ENCODE data around the gene BIRC6. TPM values are rescaled to one million over a fixed set of nuclear protein-coding genes. Genes with fewer than 3 reads are reported as not detected.

BIRC6 gene
- total and polyA plus RNA-seq, 2 donors (not counting 1 experiment from before 2014, with no cell fraction given), result 46.7 to 162 TPM

DNA sequence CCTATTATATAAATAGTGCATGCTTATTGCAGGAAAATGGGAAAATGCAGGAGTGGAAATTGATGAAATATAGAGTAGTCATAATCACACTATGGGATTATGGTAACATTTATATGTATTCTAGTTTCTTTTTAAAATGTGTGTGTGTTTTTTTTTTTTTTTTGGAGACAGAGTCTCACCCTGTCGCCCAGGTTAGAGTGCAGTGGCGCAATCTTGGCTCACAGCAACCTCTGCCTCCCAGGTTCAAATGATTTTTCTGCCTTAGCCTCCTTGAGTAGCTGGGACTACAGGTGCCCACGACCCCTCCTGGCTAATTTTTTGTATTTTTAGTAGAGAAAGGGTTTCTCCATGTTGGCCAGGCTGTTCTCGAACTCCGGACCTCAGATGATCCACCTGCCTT, 47.0 kb downstream of the BIRC6 start:
- Histone ChIP-seq H3K4me2 (ENCODE audit: extremely low read depth, insufficient read depth, low read length) (no peak overlapping the region), H3K9me3 (ENCODE audit: control insufficient read depth, insufficient read depth, low read depth, low read length) (no peaks in the 10 kb centered on the region), H3K36me3 (ENCODE audit: control insufficient read depth, insufficient read depth, low read length) (no peaks in the 10 kb centered on the region), H3K9ac (ENCODE audit: insufficient read depth, low read length) (no peak overlapping the region), H3K4me3 (replicated peaks in 1 of 4; ENCODE audit: control extremely low read depth in 1 of 4, insufficient read depth in 1 of 4, low read depth in 3 of 4, low read length in 4 of 4) (no peak overlapping the region), H2AFZ (ENCODE audit: low read length) (no peak overlapping the region), H3K27me3 (ENCODE audit: control insufficient read depth, insufficient read depth, low read length) (no peaks in the 10 kb centered on the region), H4K20me1 (ENCODE audit: control insufficient read depth, extremely low read depth, insufficient read depth, low read length) (no peaks in the 10 kb centered on the region), H3K27ac (ENCODE audit: insufficient read depth, low read length) (no peak overlapping the region), H3K79me2 (ENCODE audit: control insufficient read depth, insufficient read depth, low read length) (no peaks in the 10 kb centered on the region), H3K4me1 (ENCODE audit: control insufficient read depth, extremely low read depth, insufficient read depth, low read length) (no peaks in the 10 kb centered on the region)
- no peak for DNase-seq (ENCODE audit: low read depth in 2 of 2)
- no peak for TF ChIP-seq EZH2 (IDR thresholded peaks at IDR 0.05; ENCODE audit: low read length, missing control alignments)
- TF ChIP-seq, protein P1, sequence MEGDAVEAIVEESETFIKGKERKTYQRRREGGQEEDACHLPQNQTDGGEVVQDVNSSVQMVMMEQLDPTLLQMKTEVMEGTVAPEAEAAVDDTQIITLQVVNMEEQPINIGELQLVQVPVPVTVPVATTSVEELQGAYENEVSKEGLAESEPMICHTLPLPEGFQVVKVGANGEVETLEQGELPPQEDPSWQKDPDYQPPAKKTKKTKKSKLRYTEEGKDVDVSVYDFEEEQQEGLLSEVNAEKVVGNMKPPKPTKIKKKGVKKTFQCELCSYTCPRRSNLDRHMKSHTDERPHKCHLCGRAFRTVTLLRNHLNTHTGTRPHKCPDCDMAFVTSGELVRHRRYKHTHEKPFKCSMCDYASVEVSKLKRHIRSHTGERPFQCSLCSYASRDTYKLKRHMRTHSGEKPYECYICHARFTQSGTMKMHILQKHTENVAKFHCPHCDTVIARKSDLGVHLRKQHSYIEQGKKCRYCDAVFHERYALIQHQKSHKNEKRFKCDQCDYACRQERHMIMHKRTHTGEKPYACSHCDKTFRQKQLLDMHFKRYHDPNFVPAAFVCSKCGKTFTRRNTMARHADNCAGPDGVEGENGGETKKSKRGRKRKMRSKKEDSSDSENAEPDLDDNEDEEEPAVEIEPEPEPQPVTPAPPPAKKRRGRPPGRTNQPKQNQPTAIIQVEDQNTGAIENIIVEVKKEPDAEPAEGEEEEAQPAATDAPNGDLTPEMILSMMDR (conservative IDR thresholded peaks at IDR 0.05 in 1 of 2, IDR thresholded peaks at IDR 0.05 in 1 of 2; ENCODE audit: low read depth in 1 of 2, low read length in 2 of 2), result no peak

GRCh38 chr2:32404691-32405090, 47.9 kb downstream of the BIRC6 start:
- TF ChIP-seq, protein P1 (conservative IDR thresholded peaks at IDR 0.05 in 1 of 2, IDR thresholded peaks at IDR 0.05 in 1 of 2; ENCODE audit: low read depth in 1 of 2, low read length in 2 of 2), result no peak
- TF ChIP-seq EZH2 (IDR thresholded peaks at IDR 0.05; ENCODE audit: low read length, missing control alignments), result no peak
- no peak for DNase-seq (ENCODE audit: low read depth in 2 of 2)
- no peak overlapping the region for H3K27ac ChIP-seq (ENCODE audit: insufficient read depth, low read length)
- H3K9ac ChIP-seq (ENCODE audit: insufficient read depth, low read length), result no peak overlapping the region
- no peak overlapping the region for H2AFZ ChIP-seq (ENCODE audit: low read length)
- no peaks in the 10 kb centered on the region for H3K4me1 ChIP-seq (ENCODE audit: control insufficient read depth, extremely low read depth, insufficient read depth, low read length)
- no peak overlapping the region for H3K4me2 ChIP-seq (ENCODE audit: extremely low read depth, insufficient read depth, low read length)
- H3K4me3 ChIP-seq (replicated peaks in 1 of 4; ENCODE audit: control extremely low read depth in 1 of 4, insufficient read depth in 1 of 4, low read depth in 3 of 4, low read length in 4 of 4), result no peak overlapping the region
- H3K36me3 ChIP-seq (ENCODE audit: control insufficient read depth, insufficient read depth, low read length), result no peaks in the 10 kb centered on the region
- H3K79me2 ChIP-seq (ENCODE audit: control insufficient read depth, insufficient read depth, low read length), result no peaks in the 10 kb centered on the region
- no peaks in the 10 kb centered on the region for H3K9me3 ChIP-seq (ENCODE audit: control insufficient read depth, insufficient read depth, low read depth, low read length)
- no peaks in the 10 kb centered on the region for H4K20me1 ChIP-seq (ENCODE audit: control insufficient read depth, extremely low read depth, insufficient read depth, low read length)
- H3K27me3 ChIP-seq (ENCODE audit: control insufficient read depth, insufficient read depth, low read length), result no peaks in the 10 kb centered on the region

- DNase-seq (ENCODE audit: low read depth in 2 of 2), result no peak
- Histone ChIP-seq H4K20me1 (ENCODE audit: control insufficient read depth, extremely low read depth, insufficient read depth, low read length) (no peaks in the 10 kb centered on the region), H3K36me3 (ENCODE audit: control insufficient read depth, insufficient read depth, low read length) (peaks cover 4% of the 10 kb centered on the region), H3K4me2 (ENCODE audit: extremely low read depth, insufficient read depth, low read length) (no peak overlapping the region), H3K9me3 (ENCODE audit: control insufficient read depth, insufficient read depth, low read depth, low read length) (no peaks in the 10 kb centered on the region), H3K27me3 (ENCODE audit: control insufficient read depth, insufficient read depth, low read length) (no peaks in the 10 kb centered on the region), H3K27ac (ENCODE audit: insufficient read depth, low read length) (no peak overlapping the region), H2AFZ (ENCODE audit: low read length) (no peak overlapping the region), H3K79me2 (ENCODE audit: control insufficient read depth, insufficient read depth, low read length) (peaks cover 22% of the 10 kb centered on the region), H3K9ac (ENCODE audit: insufficient read depth, low read length) (no peak overlapping the region), H3K4me1 (ENCODE audit: control insufficient read depth, extremely low read depth, insufficient read depth, low read length) (no peaks in the 10 kb centered on the region), H3K4me3 (replicated peaks in 1 of 4; ENCODE audit: control extremely low read depth in 1 of 4, insufficient read depth in 1 of 4, low read depth in 3 of 4, low read length in 4 of 4) (no peak overlapping the region)
- TF ChIP-seq, protein P1 (conservative IDR thresholded peaks at IDR 0.05 in 1 of 2, IDR thresholded peaks at IDR 0.05 in 1 of 2; ENCODE audit: low read depth in 1 of 2, low read length in 2 of 2), result no peak
- no peak for TF ChIP-seq EZH2 (IDR thresholded peaks at IDR 0.05; ENCODE audit: low read length, missing control alignments)
Observed at GRCh38 chr2:32416519-32416918, 59.7 kb downstream of the BIRC6 start.

Data from fibroblast of lung (primary cell).